Loucy (cell line): ENCODE measurements around the gene NOD1.

Experiments
- H2AFZ ChIP-seq: fragments of 200-600 bp; sonication (generic); 2 replicates; pipeline ENCODE4 v1.6.0; 2016; ENCODE audit warnings: antibody characterized with exemption, mild to moderate bottlenecking, low read length, moderate library complexity
- H3F3A ChIP-seq: fragments of 200-600 bp; 2 replicates; pipeline ENCODE4 v1.6.0; 2016; ENCODE audit warnings: antibody characterized with exemption, low read depth, mild to moderate bottlenecking
- H3K27me3 ChIP-seq: fragments of 200-600 bp; sonication (generic); 2 replicates; pipeline ENCODE4 v1.6.1; 2014; ENCODE audit warnings: low read length, mild to moderate bottlenecking; ENCODE audit not compliant: insufficient read depth, poor library complexity, severe bottlenecking
- H3K36me3 ChIP-seq: fragments of 200-600 bp; sonication (generic); 2 replicates; pipeline ENCODE4 v1.6.1; 2016; ENCODE audit warnings: low read length; ENCODE audit not compliant: insufficient read depth
- H3K4me1 ChIP-seq: fragments of 200-600 bp; sonication (generic); 2 replicates; pipeline ENCODE4 v1.5.1; 2014; ENCODE audit warnings: low read length, mild to moderate bottlenecking; ENCODE audit not compliant: insufficient read depth, poor library complexity, severe bottlenecking
- H3K4me2 ChIP-seq: fragments of 200-600 bp; sonication (generic); 2 replicates; pipeline ENCODE4 v1.6.0; 2014; ENCODE audit warnings: antibody characterized with exemption, low read length, low read depth, mild to moderate bottlenecking; ENCODE audit not compliant: poor library complexity, severe bottlenecking
- H3K4me3 ChIP-seq: fragments of 200-600 bp; sonication (generic); 2 replicates; pipeline ENCODE4 v1.5.1; 2014; ENCODE audit warnings: low read length, mild to moderate bottlenecking, mixed read lengths; ENCODE audit not compliant: poor library complexity, severe bottlenecking
- H3K79me2 ChIP-seq: fragments of 200-600 bp; sonication (generic); 2 replicates; pipeline ENCODE4 v1.6.1; 2014; ENCODE audit warnings: low read length; ENCODE audit not compliant: insufficient read depth
- H3K9ac ChIP-seq: fragments of 200-600 bp; sonication (generic); 2 replicates; pipeline ENCODE4 v1.6.0; 2014; ENCODE audit warnings: mild to moderate bottlenecking, low read depth, low read length, moderate library complexity; ENCODE audit not compliant: poor library complexity, severe bottlenecking
- H3K9me2 ChIP-seq: fragments of 200-600 bp; sonication (generic); replicated peaks from 2 replicates; pipeline ENCODE4 v1.6.1; 2016; ENCODE audit warnings: low read depth, low read length, mixed read lengths
- H3K9me3 ChIP-seq: fragments of 200-600 bp; sonication (generic); 2 replicates; pipeline ENCODE4 v1.6.1; 2014; ENCODE audit warnings: mild to moderate bottlenecking, antibody characterized with exemption, low read length, low read depth; ENCODE audit not compliant: insufficient read depth
- H4K20me1 ChIP-seq: fragments of 200-600 bp; sonication (generic); 2 replicates; pipeline ENCODE4 v1.6.0; 2014; ENCODE audit warnings: antibody characterized with exemption, low read length, mild to moderate bottlenecking; ENCODE audit not compliant: insufficient read depth, poor library complexity, severe bottlenecking
- EZH2phosphoT487 ChIP-seq: fragments of 200-600 bp; IDR thresholded peaks from 2 replicates; pipeline ENCODE4 v1.6.1; 2018; ENCODE audit warnings: antibody characterized with exemption, mild to moderate bottlenecking, moderate library complexity, borderline replicate concordance
- TF ChIP-seq, protein P1 (sequence below): fragments of 200-600 bp; sonication (generic); conservative IDR thresholded peaks from 2 replicates; pipeline ENCODE4 v1.5.1; 2014; ENCODE audit warnings: mild to moderate bottlenecking, antibody characterized with exemption, low read length

NOD1 gene

DNA sequence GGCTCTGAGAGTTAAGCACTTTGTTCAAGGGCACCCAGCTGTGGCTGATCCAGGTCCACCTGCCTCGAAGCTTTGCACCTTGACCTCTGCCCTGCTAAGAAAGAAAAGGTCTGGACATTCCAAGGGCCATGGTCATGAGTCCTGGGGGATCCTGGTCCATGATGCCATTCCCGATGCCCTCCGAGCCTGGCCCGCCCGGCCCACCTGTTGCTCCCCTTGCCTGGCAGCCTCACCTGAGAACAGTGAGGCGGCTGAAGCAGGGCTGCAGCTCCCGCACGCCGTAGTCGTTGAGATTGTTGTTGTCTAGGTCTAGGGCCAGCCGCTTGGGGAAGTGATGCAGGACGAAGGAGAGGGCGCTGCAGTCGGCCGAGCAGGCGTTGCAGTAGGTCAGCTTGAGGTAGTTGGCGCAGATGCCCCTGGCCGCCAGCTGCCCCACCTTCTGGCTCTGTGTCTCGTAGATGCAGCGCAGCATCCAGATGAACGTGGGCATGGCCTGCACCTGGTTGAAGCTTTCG is 27.5 kb downstream of the NOD1 start:
- Histone ChIP-seq H3F3A (no peaks in the 10 kb centered on the region), H3K9me3 (no peaks in the 10 kb centered on the region), H3K36me3 (peaks cover 24% of the 10 kb centered on the region; the same call in 1 of the 2 replicates), H3K79me2 (no peaks in the 10 kb centered on the region), H3K4me3 (no peak overlapping the region), H2AFZ (no peak overlapping the region), H3K4me1 (peaks cover 3% of the 10 kb centered on the region), H3K9me2 (no peaks in the 10 kb centered on the region), H4K20me1 (no peaks in the 10 kb centered on the region), H3K4me2 (no peak overlapping the region), H3K9ac (no peak overlapping the region), H3K27me3 (no peaks in the 10 kb centered on the region)
- TF ChIP-seq EZH2phosphoT487 = no peak
- TF ChIP-seq, protein P1, sequence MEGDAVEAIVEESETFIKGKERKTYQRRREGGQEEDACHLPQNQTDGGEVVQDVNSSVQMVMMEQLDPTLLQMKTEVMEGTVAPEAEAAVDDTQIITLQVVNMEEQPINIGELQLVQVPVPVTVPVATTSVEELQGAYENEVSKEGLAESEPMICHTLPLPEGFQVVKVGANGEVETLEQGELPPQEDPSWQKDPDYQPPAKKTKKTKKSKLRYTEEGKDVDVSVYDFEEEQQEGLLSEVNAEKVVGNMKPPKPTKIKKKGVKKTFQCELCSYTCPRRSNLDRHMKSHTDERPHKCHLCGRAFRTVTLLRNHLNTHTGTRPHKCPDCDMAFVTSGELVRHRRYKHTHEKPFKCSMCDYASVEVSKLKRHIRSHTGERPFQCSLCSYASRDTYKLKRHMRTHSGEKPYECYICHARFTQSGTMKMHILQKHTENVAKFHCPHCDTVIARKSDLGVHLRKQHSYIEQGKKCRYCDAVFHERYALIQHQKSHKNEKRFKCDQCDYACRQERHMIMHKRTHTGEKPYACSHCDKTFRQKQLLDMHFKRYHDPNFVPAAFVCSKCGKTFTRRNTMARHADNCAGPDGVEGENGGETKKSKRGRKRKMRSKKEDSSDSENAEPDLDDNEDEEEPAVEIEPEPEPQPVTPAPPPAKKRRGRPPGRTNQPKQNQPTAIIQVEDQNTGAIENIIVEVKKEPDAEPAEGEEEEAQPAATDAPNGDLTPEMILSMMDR = no peak

DNA sequence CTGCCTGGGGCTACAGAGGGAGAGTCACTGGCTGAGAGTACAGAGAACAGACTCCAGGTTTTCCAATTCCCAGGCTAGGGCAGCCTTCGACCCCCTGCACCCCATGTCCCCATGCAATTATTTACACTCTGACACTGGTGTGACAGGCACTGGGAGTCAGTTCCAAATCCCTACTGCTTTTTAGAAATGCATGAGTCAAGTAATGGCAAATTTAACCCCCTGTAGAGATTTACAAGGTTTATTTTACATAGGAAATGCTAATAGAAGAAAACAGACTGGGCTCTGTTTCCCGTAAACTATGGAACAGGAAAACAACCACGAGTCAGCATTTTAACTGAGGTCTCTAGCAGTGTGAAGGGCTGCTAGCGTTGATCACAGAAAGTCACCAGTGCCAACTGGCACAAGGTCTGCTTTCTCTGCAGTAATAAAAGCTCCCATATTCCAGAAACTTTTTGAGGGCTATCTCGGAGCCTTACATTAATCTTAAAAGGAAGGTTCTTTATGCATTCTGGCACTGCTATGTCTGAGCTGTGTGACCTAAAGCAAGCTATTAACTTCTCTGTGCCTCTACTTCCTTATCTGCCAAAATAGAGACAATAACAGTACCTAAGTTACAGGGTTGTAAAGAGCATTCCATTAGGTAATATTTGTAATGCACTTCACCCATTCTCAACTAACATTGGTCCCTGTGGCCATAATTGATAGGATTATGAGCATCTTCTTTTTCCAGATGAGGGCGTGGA is 28.2 kb downstream of the NOD1 start:
- Histone ChIP-seq H3K4me3 (no peak overlapping the region), H3K4me2 (no peak overlapping the region), H3K4me1 (peaks cover 3% of the 10 kb centered on the region), H2AFZ (no peak overlapping the region), H4K20me1 (no peaks in the 10 kb centered on the region), H3K27me3 (no peaks in the 10 kb centered on the region), H3K9me3 (no peaks in the 10 kb centered on the region), H3K9ac (no peak overlapping the region), H3K79me2 (no peaks in the 10 kb centered on the region), H3K9me2 (no peaks in the 10 kb centered on the region), H3F3A (no peaks in the 10 kb centered on the region), H3K36me3 (peaks cover 19% of the 10 kb centered on the region; the same call in 1 of the 2 replicates)
- no peak for TF ChIP-seq EZH2phosphoT487
- TF ChIP-seq, protein P1 = no peak

DNA sequence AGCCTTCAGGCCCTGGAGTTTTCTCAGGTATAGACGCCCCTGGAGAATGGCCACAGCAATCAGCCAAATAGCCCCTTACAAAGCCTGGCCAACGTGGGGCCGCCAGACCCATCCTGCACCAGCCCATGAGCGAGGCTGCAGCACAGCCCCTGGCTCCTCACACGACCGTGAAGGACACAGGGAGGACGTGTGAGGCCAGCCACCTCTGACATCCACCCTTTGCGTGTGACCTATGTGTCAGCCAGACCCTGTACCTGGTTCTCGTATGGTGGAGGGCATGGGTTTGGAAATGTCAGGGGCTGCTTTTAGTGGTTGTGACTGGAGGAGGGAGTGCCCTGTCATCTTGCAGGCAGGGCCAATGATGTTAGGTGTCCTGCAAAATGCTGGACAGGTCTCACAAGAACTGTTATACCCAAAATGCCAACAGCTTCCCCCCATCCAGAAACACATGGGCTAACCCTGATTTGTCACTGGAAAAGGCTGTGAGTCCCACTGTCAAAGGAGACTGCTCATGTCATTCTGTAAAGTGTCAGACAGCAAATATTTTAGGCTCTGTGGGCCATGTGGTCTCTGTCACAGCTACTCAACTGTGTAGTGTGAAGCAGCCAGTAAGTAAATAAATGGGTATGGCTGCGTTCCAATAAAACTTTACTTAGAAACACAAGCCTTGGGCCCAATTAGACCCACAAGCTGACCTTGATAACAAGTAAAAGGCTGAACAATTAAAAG is 30.0 kb downstream of the NOD1 start:
- peaks cover 15% of the 10 kb centered on the region; the same call in 1 of the 2 replicates for H3K36me3 ChIP-seq
- H3K9ac ChIP-seq = no peak overlapping the region
- H3K27me3 ChIP-seq = no peaks in the 10 kb centered on the region
- H3K4me3 ChIP-seq = no peak overlapping the region
- no peaks in the 10 kb centered on the region for H3K9me2 ChIP-seq
- H3K4me2 ChIP-seq = no peak overlapping the region
- H3K4me1 ChIP-seq = peaks cover 3% of the 10 kb centered on the region
- H2AFZ ChIP-seq = no peak overlapping the region
- no peaks in the 10 kb centered on the region for H4K20me1 ChIP-seq
- no peaks in the 10 kb centered on the region for H3F3A ChIP-seq
- TF ChIP-seq EZH2phosphoT487 = no peak
- TF ChIP-seq, protein P1 = no peak
- H3K9me3 ChIP-seq = no peaks in the 10 kb centered on the region
- H3K79me2 ChIP-seq = no peaks in the 10 kb centered on the region
